Spleen (tissue), 11 donors: ENCODE results near the gene TRIM71. TPM values are rescaled to one million over a fixed set of nuclear protein-coding genes. Genes with fewer than 3 reads are reported as not detected.
"Not testable (repeated sequence)": the region's sequence is repeated elsewhere in the genome, so short reads cannot be mapped to it uniquely, and the experiment has no call there.

ENCODE experiments used
- DNase-seq: peaks from one replicate; pipeline ENCODE4 v3.0.0-alpha.2; 2020
- H3K27ac ChIP-seq, 8 donors: fragments of 200-600 bp; sonication (generic) in 7 of 8; 1 replicate in 4 of 8; 2 replicates in 4 of 8; pipeline versions ENCODE4 v1.5.0 to v1.8.0; 2016 to 2021; ENCODE audit warnings: inconsistent platforms in 4 of 8, mild to moderate bottlenecking in 4 of 8, moderate library complexity in 1 of 8
- H3K27me3 ChIP-seq, 7 donors: fragments of 200-600 bp; sonication (generic) in 6 of 7; replicated peaks in 1 of 7; 1 replicate in 4 of 7; 2 replicates in 3 of 7; pipeline versions ENCODE4 v1.5.0 to v1.8.0; 2016 to 2021; ENCODE audit warnings: inconsistent platforms in 3 of 7, mild to moderate bottlenecking in 1 of 7
- H3K36me3 ChIP-seq, 6 donors: fragments of 200-600 bp; sonication (generic) in 5 of 6; 1 replicate in 4 of 6; 2 replicates in 2 of 6; pipeline versions ENCODE4 v1.5.0 to v1.8.0; 2016 to 2021; ENCODE audit warnings: inconsistent platforms in 2 of 6
- H3K4me1 ChIP-seq, 6 donors: fragments of 200-600 bp; sonication (generic) in 5 of 6; 1 replicate in 3 of 6; 2 replicates in 3 of 6; pipeline versions ENCODE4 v1.5.0 to v1.8.0; 2016 to 2021; ENCODE audit warnings: inconsistent platforms in 3 of 6
- H3K4me3 ChIP-seq, 8 donors: fragments of 200-600 bp; sonication (generic) in 7 of 8; 1 replicate in 4 of 8; 2 replicates in 4 of 8; pipeline versions ENCODE4 v1.5.0 to v1.8.0; 2016 to 2021; ENCODE audit warnings: inconsistent platforms in 4 of 8, mild to moderate bottlenecking in 4 of 8, moderate library complexity in 2 of 8
- H3K9me3 ChIP-seq, 8 donors: fragments of 200-600 bp; sonication (generic) in 7 of 8; 1 replicate in 4 of 8; 2 replicates in 4 of 8; pipeline versions ENCODE4 v1.5.0 to v1.8.0; 2016 to 2021; ENCODE audit warnings: inconsistent platforms in 4 of 8
- CTCF ChIP-seq, 11 experiments: fragments of 200-600 bp in 7 of 11; fragments of 450-650 bp in 4 of 11; sonication (generic) in 4 of 11; IDR thresholded peaks in 8 of 11; conservative IDR thresholded peaks in 3 of 11; 1 replicate in 7 of 11; 2 replicates in 4 of 11; pipeline versions ENCODE4 v1.4.0 to v1.8.0; 2016 to 2021; ENCODE audit warnings: antibody characterized with exemption in 11 of 11, inconsistent platforms in 4 of 11, mild to moderate bottlenecking in 1 of 11
- POLR2A ChIP-seq, 3 donors: fragments of 450-650 bp; IDR thresholded peaks; one replicate each; pipeline ENCODE4 v1.5.1; 2017; ENCODE audit warnings: antibody characterized with exemption in 3 of 3, mild to moderate bottlenecking in 1 of 3
- POLR2AphosphoS5 ChIP-seq, 3 donors: sonication (generic); formaldehyde crosslinking; IDR thresholded peaks; one replicate each; pipeline ENCODE4 v1.5.1; 2017; ENCODE audit warnings: antibody characterized with exemption in 3 of 3
- WGBS, 5 donors: extraction: QIAGEN DNeasy Blood & Tissue Kit in 3 of 5; methylation state at CpG; one replicate each; pipeline versions ENCODE4 v1.1.5 to v1.1.7; 2013 to 2018; 5-methylcytosine and 5-hydroxymethylcytosine counted together
- intact Hi-C: fragments of 100-400 bp; cut with DNase I; formaldehyde crosslinking; loops from one replicate; pipeline ENCODE4 v1.15.0; 2023; ENCODE audit warnings: low total_unique reads
- polyA plus RNA-seq, 3 donors: library from polyadenylated mRNA; stranded (reverse); fragments of 200-250 nt; gene quantifications; one replicate each; pipeline ENCODE4 v1.2.1, GENCODE V29; 2013
- total RNA-seq, 7 donors: library from RNA; depleted of rRNA in 3 of 7; stranded (reverse); fragments of >200 nt in 3 of 7; fragmentation: NEBNext Ultra II Directional in 4 of 7; extraction: Animal tissue kit (Norgen Biotek cat#: 25700) in 4 of 7; gene quantifications; one replicate each; pipeline versions ENCODE4 v1.1.0 to v1.2.1, GENCODE V29; 2016 to 2021
- donor health status: healthy with polysubstance abuse.
- donor health status: DM: no; HTN: no; CAD: no; lungs with moderate emphysema.
- donor health status: DM: no; HTN: no; CAD: no.
- donor health status: Bipolar disorder and iron deficiency.
- donor health status: healthy.
- donor health status: DM: no; HTN: no; CAD: no.
- donor health status: DM: yes; HTN: yes; CAD: no.

Gene TRIM71
- total and polyA plus RNA-seq, 10 donors, result under 0.01 to 0.09 (median 0.03) TPM; not detected in 5

- Histone ChIP-seq H3K36me3 (no peaks in the 10 kb centered on the region), H3K9me3 (no peaks in the 10 kb centered on the region), H3K4me3 (no peak overlapping the region), H3K4me1 (peaks cover 11 to 23% (median 20%) of the 10 kb centered on the region in 6 donors), H3K27ac (no peak overlapping the region), H3K27me3 (peaks cover 3 to 80% (median 49%) of the 10 kb centered on the region in 7 donors)
- intact Hi-C loops, result no loop called here
- 54 to 80% (median 74%) methylated on average over 32 to 44 of the region's 44 CpGs for WGBS, 5 donors
- no peak for DNase-seq
- TF ChIP-seq POLR2AphosphoS5 (IDR thresholded peaks at IDR 0.05), result no peak
- TF ChIP-seq CTCF (IDR thresholded peaks at IDR 0.05 in 8 of 11, conservative IDR thresholded peaks at IDR 0.05 in 3 of 11), result no peak
- no peak for TF ChIP-seq POLR2A (IDR thresholded peaks at IDR 0.05)
These were observed 4.0 kb downstream of the TRIM71 start for GRCh38 chr3:32821686-32822296.

GRCh38 chr3:32822609-32823498 lies 5.1 kb downstream of the TRIM71 start:
- intact Hi-C loops, result no loop called here
- peaks cover 0 to 70% (median 38%) of the 10 kb centered on the region in 7 donors for H3K27me3 ChIP-seq
- 87 to 94% (median 89%) methylated on average over 5 of the region's 5 CpGs for WGBS, 5 donors
- no peak overlapping the region for H3K4me3 ChIP-seq
- H3K36me3 ChIP-seq, result no peaks in the 10 kb centered on the region
- H3K27ac ChIP-seq, result no peak overlapping the region
- TF ChIP-seq POLR2AphosphoS5 (IDR thresholded peaks at IDR 0.05) (no peak), POLR2A (IDR thresholded peaks at IDR 0.05) (no peak), CTCF (IDR thresholded peaks at IDR 0.05 in 8 of 11, conservative IDR thresholded peaks at IDR 0.05 in 3 of 11) (no peak)
- no peak for DNase-seq
- H3K4me1 ChIP-seq, result peaks cover 4 to 12% (median 10%) of the 10 kb centered on the region in 6 donors
- H3K9me3 ChIP-seq, result no peaks in the 10 kb centered on the region

- intact Hi-C loops, H3K4me1 ChIP-seq, H3K9me3 ChIP-seq, H3K4me3 ChIP-seq, H3K36me3 ChIP-seq, DNase-seq, H3K27ac ChIP-seq: not testable (repeated sequence)
- WGBS, 5 donors, result 89 to 97% (median 94%) methylated on average over 21 of the region's 21 CpGs
- peaks cover 0 to 64% (median 29%) of the 10 kb centered on the region in 7 donors for H3K27me3 ChIP-seq
These were observed 5.9 kb downstream of the TRIM71 start for GRCh38 chr3:32823641-32824184.

GRCh38 chr3:32825601-32826375 lies 8.0 kb downstream of the TRIM71 start:
- H3K36me3 ChIP-seq, result no peaks in the 10 kb centered on the region
- H3K27ac ChIP-seq, result no peak overlapping the region
- H3K9me3 ChIP-seq, result no peaks in the 10 kb centered on the region
- no peaks in the 10 kb centered on the region for H3K4me1 ChIP-seq
- TF ChIP-seq POLR2A (IDR thresholded peaks at IDR 0.05), result no peak
- TF ChIP-seq POLR2AphosphoS5 (IDR thresholded peaks at IDR 0.05), result no peak
- no peak for TF ChIP-seq CTCF (IDR thresholded peaks at IDR 0.05 in 8 of 11, conservative IDR thresholded peaks at IDR 0.05 in 3 of 11)
- intact Hi-C loops, result no loop called here
- DNase-seq, result no peak
- peaks cover 0 to 53% (median 10%) of the 10 kb centered on the region in 7 donors for H3K27me3 ChIP-seq
- no peak overlapping the region for H3K4me3 ChIP-seq
- 89 to 95% (median 94%) methylated on average over 12 of the region's 12 CpGs for WGBS, 5 donors
